NT2/D1 (cell line): Measurements from ENCODE around the gene DPP6.

ENCODE experiments used
- SUZ12 ChIP-seq: IDR thresholded peaks from 2 replicates; pipeline ENCODE4 v1.6.1; 2011; ENCODE audit not compliant: insufficient read length, insufficient read depth; ENCODE audit errors: extremely low read depth
- YY1 ChIP-seq: IDR thresholded peaks from 2 replicates; pipeline ENCODE4 v1.6.1; 2011; ENCODE audit not compliant: insufficient read length, insufficient read depth
- ZNF274 ChIP-seq: IDR thresholded peaks from 2 replicates; pipeline ENCODE4 v1.6.1; 2011; ENCODE audit warnings: mild to moderate bottlenecking, low read depth, low read length

GRCh38 chr7:154387252-154387651 lies 335.1 kb downstream of the DPP6 start:
- TF ChIP-seq SUZ12 (no peak), ZNF274 (no peak), YY1 (no peak)
